ENCODE data around the gene TTC9C.

GRCh38 chr11:62708793-62709192 lies 19.5 kb upstream of the TTC9C start:
- TF ChIP-seq CTCF (IDR thresholded peaks at IDR 0.05), result no peak
- TF ChIP-seq POLR2A (IDR thresholded peaks at IDR 0.05), result no peak
- TF ChIP-seq POLR2AphosphoS5 (IDR thresholded peaks at IDR 0.05), result no peak

Measured in transverse colon (tissue), 4 donors.